K562 (cell line): ENCODE measurements around the gene HPD. TPM values are rescaled to one million over a fixed set of nuclear protein-coding genes. Genes with fewer than 3 reads are reported as not detected.

ENCODE experiments used
- CBX3 ChIP-seq, 2 experiments: IDR thresholded peaks; 1 replicate in 1 of 2; 2 replicates in 1 of 2; pipeline ENCODE4 v1.6.1; 2012; ENCODE audit warnings: inconsistent platforms in 2 of 2, low read length in 2 of 2, borderline replicate concordance in 1 of 2, control low read depth in 1 of 2
- CEBPB ChIP-seq: fragments of 450-650 bp; IDR thresholded peaks from 2 replicates; pipeline ENCODE4 v1.6.1; 2016; ENCODE audit warnings: missing genetic modification characterization, missing compliant biosample characterization
- CEBPG ChIP-seq, 3 experiments: fragments of 200-800 bp in 1 of 3; sonication (Bioruptor generic) in 1 of 3; sonication (generic) in 1 of 3; formaldehyde crosslinking in 1 of 3; IDR thresholded peaks in 2 of 3; conservative IDR thresholded peaks in 1 of 3; 2 replicates each; pipeline versions ENCODE4 v1.6.1 to v1.8.0; 2016 to 2022; ENCODE audit warnings: missing compliant biosample characterization in 2 of 3, missing genetic modification characterization in 2 of 3, mild to moderate bottlenecking in 1 of 3, missing genetic modification reagents in 1 of 3
- CREB1 ChIP-seq, 2 experiments: sonication (generic) in 1 of 2; formaldehyde crosslinking in 1 of 2; IDR thresholded peaks; 2 replicates each; pipeline versions ENCODE4 v1.6.1 to v1.8.0; 2012 to 2022; ENCODE audit warnings: inconsistent platforms in 1 of 2, mild to moderate bottlenecking in 1 of 2, missing genetic modification reagents in 1 of 2, moderate library complexity in 1 of 2
- ERF ChIP-seq: fragments of 450-650 bp; formaldehyde crosslinking; IDR thresholded peaks from 2 replicates; pipeline ENCODE4 v1.4.0; 2020; ENCODE audit warnings: mild to moderate bottlenecking, mixed read lengths
- ETV1 ChIP-seq: fragments of 450-650 bp; conservative IDR thresholded peaks from 2 replicates; pipeline ENCODE4 v1.6.1; 2016; ENCODE audit warnings: missing genetic modification characterization, control low read depth, low read depth, missing compliant biosample characterization
- JUND ChIP-seq, 2 experiments: IDR thresholded peaks; 2 replicates in 1 of 2; 3 replicates in 1 of 2; pipeline ENCODE4 v1.6.1; 2011; ENCODE audit warnings: borderline replicate concordance in 2 of 2, low read depth in 2 of 2, low read length in 2 of 2, improper control_type of control experiment in 1 of 2, missing biosample characterization in 1 of 2, missing genetic modification characterization in 1 of 2, missing genetic modification reagents in 1 of 2
- KDM4B ChIP-seq, 2 experiments: fragments of 450-650 bp in 1 of 2; sonication (generic) in 1 of 2; IDR thresholded peaks; 2 replicates each; pipeline ENCODE4 v1.6.1; 2016 to 2017; ENCODE audit warnings: borderline replicate concordance in 2 of 2, antibody characterized with exemption in 1 of 2, low read depth in 1 of 2, mild to moderate bottlenecking in 1 of 2
- MBD2 ChIP-seq: sonication (generic); IDR thresholded peaks from 2 replicates; pipeline ENCODE4 v1.6.1; 2016; ENCODE audit warnings: low read depth, borderline replicate concordance
- MCM2 ChIP-seq: fragments of 450-650 bp; IDR thresholded peaks from 2 replicates; pipeline ENCODE4 v1.6.1; 2017; ENCODE audit warnings: low read depth, mild to moderate bottlenecking
- NELFE ChIP-seq: IDR thresholded peaks from 2 replicates; pipeline ENCODE4 v1.6.1; 2011; ENCODE audit warnings: mild to moderate bottlenecking; ENCODE audit not compliant: insufficient read depth, insufficient read length
- NFATC3 ChIP-seq: fragments of 450-650 bp; IDR thresholded peaks from 2 replicates; pipeline ENCODE4 v1.6.1; 2017; ENCODE audit warnings: mild to moderate bottlenecking
- SMARCC2 ChIP-seq: fragments of 450-650 bp; IDR thresholded peaks from 2 replicates; pipeline ENCODE4 v1.6.1; 2017; ENCODE audit warnings: antibody characterized with exemption, moderate library complexity, mild to moderate bottlenecking, low read depth
- STAT5A ChIP-seq: IDR thresholded peaks from 2 replicates; pipeline ENCODE4 v1.6.1; 2012; ENCODE audit warnings: low read length, inconsistent platforms, borderline replicate concordance
- ZNF133 ChIP-seq: fragments of 250-450 bp; sonication (Bioruptor Pico); IDR thresholded peaks from 2 replicates; pipeline ENCODE4 v1.4.0; 2020; ENCODE audit warnings: mild to moderate bottlenecking
- polyA plus RNA-seq, 8 experiments: library from polyadenylated mRNA; depleted of rRNA in 4 of 8; stranded (reverse) in 5 of 8; unstranded in 3 of 8; fragments of >200 nt; fragmentation: Nextera tagmentation in 2 of 8; fragmentation: Illumina TruSeq in 1 of 8; extraction: Ambion mirVana in 2 of 8; extraction: Trizol in 1 of 8; gene quantifications; 2 replicates each; pipeline versions ENCODE4 v1.2.1 to v1.2.3, GENCODE V29; 2011 to 2014; ENCODE audit warnings: inconsistent platforms in 1 of 8, missing spikeins in 1 of 8
- total RNA-seq, 7 experiments: library from RNA; depleted of rRNA in 6 of 7; stranded (reverse); fragments of >200 nt in 6 of 7; fragmentation: Illumina TruSeq in 2 of 7; extraction: Trizol in 2 of 7; gene quantifications; 2 replicates each; pipeline versions ENCODE4 v1.2.1 to v1.2.3, GENCODE V29; 2011 to 2021; ENCODE audit warnings: low replicate concordance in 1 of 7
- TF ChIP-seq, protein P1 (sequence below): fragments of 250-450 bp; sonication (Bioruptor Pico); IDR thresholded peaks from 2 replicates; pipeline ENCODE4 v1.9.0; 2021; ENCODE audit warnings: mild to moderate bottlenecking
- TF ChIP-seq, protein P2 (sequence below), 3 experiments: IDR thresholded peaks in 2 of 3; conservative IDR thresholded peaks in 1 of 3; 2 replicates each; pipeline ENCODE4 v1.5.1; 2011 to 2012; ENCODE audit warnings: low read length in 3 of 3, mild to moderate bottlenecking in 3 of 3, control low read depth in 2 of 3, improper control_type of control experiment in 1 of 3, inconsistent platforms in 1 of 3, low read depth in 1 of 3, mixed read lengths in 1 of 3, moderate library complexity in 1 of 3; ENCODE audit not compliant: insufficient read depth in 2 of 3
- TF ChIP-seq, protein P3 (sequence below): fragments of 450-650 bp; IDR thresholded peaks from 2 replicates; pipeline ENCODE4 v1.6.1; 2016; ENCODE audit warnings: borderline replicate concordance
- TF ChIP-seq, protein P4 (sequence below): sonication (generic); formaldehyde crosslinking; IDR thresholded peaks from 2 replicates; pipeline ENCODE4 v1.4.0; 2020; ENCODE audit warnings: mild to moderate bottlenecking, missing genetic modification reagents

The HPD gene
- total and polyA plus RNA-seq, 9 of the 15 experiments (the other 6 are each of a cell fraction or from before 2014, with no cell fraction given): 0.06 to 0.29 (median 0.07) TPM; not detected in 4

DNA sequence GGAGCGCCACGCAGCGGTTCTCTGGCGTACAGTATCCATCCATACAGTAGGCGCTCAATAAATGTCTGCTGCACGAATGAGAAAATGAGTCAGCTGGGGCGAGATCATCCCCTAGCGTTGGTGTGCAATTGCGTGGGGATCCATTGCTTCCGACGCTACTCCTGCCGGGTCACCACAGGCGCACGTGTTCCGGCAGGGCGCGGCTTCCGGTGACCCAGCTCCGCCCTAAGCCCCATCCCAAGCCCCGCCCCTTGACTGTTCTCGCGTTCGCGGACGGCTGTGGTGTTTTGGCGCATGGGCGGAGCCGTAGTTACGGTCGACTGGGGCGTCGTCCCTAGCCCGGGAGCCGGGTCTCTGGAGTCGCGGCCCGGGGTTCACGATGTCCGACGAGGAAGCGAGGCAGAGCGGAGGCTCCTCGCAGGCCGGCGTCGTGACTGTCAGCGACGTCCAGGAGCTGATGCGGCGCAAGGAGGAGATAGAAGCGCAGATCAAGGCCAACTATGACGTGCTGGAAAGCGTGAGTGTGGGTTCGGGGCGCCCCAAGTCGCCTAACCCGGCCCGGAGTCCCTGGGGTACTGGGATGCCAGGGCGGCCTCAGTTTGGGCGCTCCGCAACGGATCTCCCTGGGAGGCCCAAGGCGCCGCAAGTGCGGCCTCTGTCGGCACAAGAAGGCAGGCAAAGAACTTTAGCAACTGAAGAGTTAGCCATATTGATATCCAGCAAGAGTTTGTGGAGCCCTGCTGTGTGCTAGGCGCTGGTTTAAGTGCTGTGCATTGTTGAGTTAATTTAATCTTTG, 30.0 kb upstream of the HPD start, which contains the start of gene PSMD9 (continued):
- TF ChIP-seq JUND (IDR thresholded peaks at IDR 0.05; ENCODE audit: borderline replicate concordance, low read depth, low read length): peak; percentile 97
- TF ChIP-seq JUND (tag; IDR thresholded peaks at IDR 0.05; ENCODE audit: borderline replicate concordance, low read depth, low read length): peak; percentile 94; the same call in 2 of the 3 replicates
- TF ChIP-seq, protein P1, sequence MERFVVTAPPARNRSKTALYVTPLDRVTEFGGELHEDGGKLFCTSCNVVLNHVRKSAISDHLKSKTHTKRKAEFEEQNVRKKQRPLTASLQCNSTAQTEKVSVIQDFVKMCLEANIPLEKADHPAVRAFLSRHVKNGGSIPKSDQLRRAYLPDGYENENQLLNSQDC: no peak
- no peak for TF ChIP-seq NELFE
- no peak for TF ChIP-seq MCM2
- no peak for TF ChIP-seq ERF
- peak in 1 of 2 experiments; percentile 94; a peak in 2 of 3 replicates for TF ChIP-seq CBX3 (IDR thresholded peaks at IDR 0.05; ENCODE audit: borderline replicate concordance in 1 of 2, low read length in 2 of 2)
- peak; percentile 20; the same call in 1 of the 2 replicates for TF ChIP-seq SMARCC2
- peak; percentile 77 for TF ChIP-seq CREB1 (IDR thresholded peaks at IDR 0.05)
- TF ChIP-seq CREB1 (CRISPR knock-in tag; IDR thresholded peaks at IDR 0.05): peak; percentile 90
- TF ChIP-seq ETV1 (tag): peak; percentile 98
- peak; percentile 97 for TF ChIP-seq CEBPG (CRISPR knock-in tag; IDR thresholded peaks at IDR 0.05)
- peak; percentile 20 to 70; a peak in 2 of 4 replicates for TF ChIP-seq CEBPG (tag; conservative IDR thresholded peaks at IDR 0.05 in 1 of 2, IDR thresholded peaks at IDR 0.05 in 1 of 2)
- peak; percentile 71; the same call in 1 of the 2 replicates for TF ChIP-seq MBD2
- TF ChIP-seq, protein P2, sequence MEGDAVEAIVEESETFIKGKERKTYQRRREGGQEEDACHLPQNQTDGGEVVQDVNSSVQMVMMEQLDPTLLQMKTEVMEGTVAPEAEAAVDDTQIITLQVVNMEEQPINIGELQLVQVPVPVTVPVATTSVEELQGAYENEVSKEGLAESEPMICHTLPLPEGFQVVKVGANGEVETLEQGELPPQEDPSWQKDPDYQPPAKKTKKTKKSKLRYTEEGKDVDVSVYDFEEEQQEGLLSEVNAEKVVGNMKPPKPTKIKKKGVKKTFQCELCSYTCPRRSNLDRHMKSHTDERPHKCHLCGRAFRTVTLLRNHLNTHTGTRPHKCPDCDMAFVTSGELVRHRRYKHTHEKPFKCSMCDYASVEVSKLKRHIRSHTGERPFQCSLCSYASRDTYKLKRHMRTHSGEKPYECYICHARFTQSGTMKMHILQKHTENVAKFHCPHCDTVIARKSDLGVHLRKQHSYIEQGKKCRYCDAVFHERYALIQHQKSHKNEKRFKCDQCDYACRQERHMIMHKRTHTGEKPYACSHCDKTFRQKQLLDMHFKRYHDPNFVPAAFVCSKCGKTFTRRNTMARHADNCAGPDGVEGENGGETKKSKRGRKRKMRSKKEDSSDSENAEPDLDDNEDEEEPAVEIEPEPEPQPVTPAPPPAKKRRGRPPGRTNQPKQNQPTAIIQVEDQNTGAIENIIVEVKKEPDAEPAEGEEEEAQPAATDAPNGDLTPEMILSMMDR (IDR thresholded peaks at IDR 0.05 in 2 of 3, conservative IDR thresholded peaks at IDR 0.05 in 1 of 3; ENCODE audit: insufficient read depth in 2 of 3, low read depth in 1 of 3, low read length in 3 of 3): peak; percentile 84 to 89 (median 88)
- no peak for TF ChIP-seq NFATC3
- TF ChIP-seq, protein P3, sequence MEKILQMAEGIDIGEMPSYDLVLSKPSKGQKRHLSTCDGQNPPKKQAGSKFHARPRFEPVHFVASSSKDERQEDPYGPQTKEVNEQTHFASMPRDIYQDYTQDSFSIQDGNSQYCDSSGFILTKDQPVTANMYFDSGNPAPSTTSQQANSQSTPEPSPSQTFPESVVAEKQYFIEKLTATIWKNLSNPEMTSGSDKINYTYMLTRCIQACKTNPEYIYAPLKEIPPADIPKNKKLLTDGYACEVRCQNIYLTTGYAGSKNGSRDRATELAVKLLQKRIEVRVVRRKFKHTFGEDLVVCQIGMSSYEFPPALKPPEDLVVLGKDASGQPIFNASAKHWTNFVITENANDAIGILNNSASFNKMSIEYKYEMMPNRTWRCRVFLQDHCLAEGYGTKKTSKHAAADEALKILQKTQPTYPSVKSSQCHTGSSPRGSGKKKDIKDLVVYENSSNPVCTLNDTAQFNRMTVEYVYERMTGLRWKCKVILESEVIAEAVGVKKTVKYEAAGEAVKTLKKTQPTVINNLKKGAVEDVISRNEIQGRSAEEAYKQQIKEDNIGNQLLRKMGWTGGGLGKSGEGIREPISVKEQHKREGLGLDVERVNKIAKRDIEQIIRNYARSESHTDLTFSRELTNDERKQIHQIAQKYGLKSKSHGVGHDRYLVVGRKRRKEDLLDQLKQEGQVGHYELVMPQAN: peak; percentile 83
- TF ChIP-seq CEBPB (tag): peak; percentile 41
- TF ChIP-seq ZNF133 (CRISPR knock-in tag): no peak
- TF ChIP-seq KDM4B (IDR thresholded peaks at IDR 0.05; ENCODE audit: borderline replicate concordance in 2 of 2, low read depth in 1 of 2): peak in 1 of 2 experiments; percentile 92; a peak in 2 of 4 replicates
- no peak; the same call in 1 of the 2 replicates for TF ChIP-seq STAT5A
- TF ChIP-seq, protein P4, sequence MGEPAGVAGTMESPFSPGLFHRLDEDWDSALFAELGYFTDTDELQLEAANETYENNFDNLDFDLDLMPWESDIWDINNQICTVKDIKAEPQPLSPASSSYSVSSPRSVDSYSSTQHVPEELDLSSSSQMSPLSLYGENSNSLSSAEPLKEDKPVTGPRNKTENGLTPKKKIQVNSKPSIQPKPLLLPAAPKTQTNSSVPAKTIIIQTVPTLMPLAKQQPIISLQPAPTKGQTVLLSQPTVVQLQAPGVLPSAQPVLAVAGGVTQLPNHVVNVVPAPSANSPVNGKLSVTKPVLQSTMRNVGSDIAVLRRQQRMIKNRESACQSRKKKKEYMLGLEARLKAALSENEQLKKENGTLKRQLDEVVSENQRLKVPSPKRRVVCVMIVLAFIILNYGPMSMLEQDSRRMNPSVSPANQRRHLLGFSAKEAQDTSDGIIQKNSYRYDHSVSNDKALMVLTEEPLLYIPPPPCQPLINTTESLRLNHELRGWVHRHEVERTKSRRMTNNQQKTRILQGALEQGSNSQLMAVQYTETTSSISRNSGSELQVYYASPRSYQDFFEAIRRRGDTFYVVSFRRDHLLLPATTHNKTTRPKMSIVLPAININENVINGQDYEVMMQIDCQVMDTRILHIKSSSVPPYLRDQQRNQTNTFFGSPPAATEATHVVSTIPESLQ (CRISPR knock-in tag): no peak
